Left kidney (tissue), 2 donors: ENCODE measurements around the gene SEMA5B. TPM values are rescaled to one million over a fixed set of nuclear protein-coding genes. Genes with fewer than 3 reads are reported as not detected.
A peak's percentile ranks its signal among the peaks of the same experiment; 100 is the strongest.

Experiments
- DNase-seq: peaks from one replicate; pipeline ENCODE4 v3.0.0-alpha.2; 2013
- polyA plus RNA-seq: library from polyadenylated mRNA; unstranded; fragments of 120-200 nt; gene quantifications from one replicate; pipeline ENCODE4 v1.2.1, GENCODE V29; 2013; ENCODE audit not compliant: insufficient read length

The SEMA5B gene
- polyA plus RNA-seq, 1 donor, result 28.1 TPM

GRCh38 chr3:122946185-122946584 is 81.4 kb downstream of the SEMA5B start:
- no peak for DNase-seq

DNA sequence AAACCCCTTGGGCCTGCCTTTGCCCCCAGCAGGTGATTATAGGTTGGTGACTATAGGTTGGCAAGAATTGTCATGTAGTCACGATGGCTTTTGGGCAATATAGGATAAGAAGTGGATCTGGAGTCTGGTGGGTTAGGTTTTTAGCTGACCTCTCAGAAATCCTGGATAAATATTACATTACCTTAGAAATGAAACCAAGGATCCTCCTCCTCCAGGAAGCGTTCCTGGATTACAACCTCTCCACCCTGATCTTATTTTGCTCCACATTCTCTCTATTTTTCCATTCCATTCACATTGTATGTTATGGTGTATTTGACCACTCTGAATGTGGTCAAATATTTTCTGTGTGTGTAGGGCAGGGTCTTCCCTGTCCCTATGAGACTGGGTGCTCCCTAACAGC is 82.3 kb downstream of the SEMA5B start:
- no peak for DNase-seq

GRCh38 chr3:122944671-122945161 is 82.8 kb downstream of the SEMA5B start:
- no peak for DNase-seq

GRCh38 chr3:122943828-122944190 is 83.8 kb downstream of the SEMA5B start:
- DNase-seq, result no peak

GRCh38 chr3:122942937-122943827 is 84.4 kb downstream of the SEMA5B start:
- peak; percentile 71 for DNase-seq

- DNase-seq, result no peak
Observed at GRCh38 chr3:122942239-122942638, 85.3 kb downstream of the SEMA5B start.

GRCh38 chr3:122941228-122942206 is 86.0 kb downstream of the SEMA5B start:
- no peak for DNase-seq

DNA sequence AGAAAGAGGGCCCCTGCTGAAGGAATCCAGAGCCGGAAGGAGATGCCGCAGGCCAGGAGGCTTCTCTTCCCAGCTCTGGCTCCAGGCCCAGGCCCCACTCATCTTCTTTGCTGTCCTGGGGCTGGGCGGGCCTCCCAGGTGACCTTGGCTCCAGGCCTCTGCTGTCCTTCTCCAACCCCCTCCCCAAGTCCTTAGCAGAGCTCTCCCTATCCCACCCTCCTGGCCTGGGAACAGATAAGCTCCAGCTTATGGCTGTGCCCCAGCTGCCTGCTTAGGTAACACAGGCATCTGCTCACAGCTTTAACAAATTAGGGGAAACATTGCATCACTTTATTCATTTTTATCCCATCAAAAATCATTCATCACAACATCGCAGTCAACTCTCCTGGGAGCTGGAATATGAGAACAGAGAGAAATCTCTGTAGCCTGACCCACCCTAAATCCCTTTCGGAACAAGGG is 86.9 kb downstream of the SEMA5B start:
- no peak for DNase-seq

DNA sequence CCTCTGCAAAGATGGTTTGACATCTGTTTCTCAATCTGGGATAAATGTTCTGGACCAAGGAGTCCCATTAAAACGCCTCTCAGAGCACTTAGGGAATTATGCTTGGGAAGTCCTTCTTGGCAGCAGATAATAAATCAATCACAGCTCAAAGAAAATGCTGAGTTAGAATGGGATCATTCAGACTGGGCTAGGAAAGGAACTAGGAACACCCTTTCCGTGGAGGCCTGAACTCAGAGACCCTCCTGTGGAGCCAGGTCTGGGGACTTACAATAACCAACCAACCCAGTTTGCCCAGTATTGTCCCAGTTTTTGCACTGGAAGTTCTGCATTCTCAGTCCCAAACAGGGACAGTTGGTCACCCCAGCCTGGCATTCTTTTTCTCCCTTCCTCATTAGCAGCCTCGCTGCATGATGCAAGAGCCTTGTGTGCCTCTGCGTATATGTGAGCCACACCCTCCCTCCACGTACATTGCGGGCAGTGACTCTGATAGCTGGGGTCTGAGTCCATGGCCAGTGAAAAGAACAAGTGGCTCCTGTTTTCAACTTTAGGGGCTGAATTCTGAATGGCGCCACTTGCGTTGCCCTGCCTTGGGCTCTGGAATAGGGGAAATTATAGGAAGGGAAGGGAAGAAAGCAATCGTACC is 88.7 kb downstream of the SEMA5B start:
- no peak for DNase-seq

- no peak for DNase-seq
Observed at GRCh38 chr3:122937745-122938144, 89.8 kb downstream of the SEMA5B start.

GRCh38 chr3:122936986-122937385 is 90.6 kb downstream of the SEMA5B start:
- DNase-seq, result no peak

DNA sequence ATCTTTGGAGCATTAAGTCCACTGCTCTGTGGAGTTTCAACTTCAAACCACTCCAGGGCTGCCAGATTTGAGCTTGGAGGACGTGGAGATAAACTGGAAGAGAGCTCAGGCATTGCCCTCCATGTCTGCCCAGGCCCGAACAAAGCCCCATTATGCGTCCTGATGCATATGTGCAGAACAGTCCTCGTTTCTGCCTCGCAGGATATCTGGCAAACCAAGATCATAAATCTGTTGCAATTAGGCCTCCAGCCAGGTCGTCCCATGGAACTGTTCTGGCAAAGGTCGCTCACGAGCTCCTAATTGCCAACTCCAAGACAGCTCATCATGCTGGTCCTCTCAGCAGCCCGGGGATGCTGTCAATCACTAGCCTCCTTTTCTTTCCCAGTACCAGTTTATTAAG is 91.2 kb downstream of the SEMA5B start:
- no peak for DNase-seq

GRCh38 chr3:122934251-122934650 is 93.3 kb downstream of the SEMA5B start:
- no peak for DNase-seq

GRCh38 chr3:122932251-122932967 is 95.2 kb downstream of the SEMA5B start:
- DNase-seq, result no peak

DNA sequence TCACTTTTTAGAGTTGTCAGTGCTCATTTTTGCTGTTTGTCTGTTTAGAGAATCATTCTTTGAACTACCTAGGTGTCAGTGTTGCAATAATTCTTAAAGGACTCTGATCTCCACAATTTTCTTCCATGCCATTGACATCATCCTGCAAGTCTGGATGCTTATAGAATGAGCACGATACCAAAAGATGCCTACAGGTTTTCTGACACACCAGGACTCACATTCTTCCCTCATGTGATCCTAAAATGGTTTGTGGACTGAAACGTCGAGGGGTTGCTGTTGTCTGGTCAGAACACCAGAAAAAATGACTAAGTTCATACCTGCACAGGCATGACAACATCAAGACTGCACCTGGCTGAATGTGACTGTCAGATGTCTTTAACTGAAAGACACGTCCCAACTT is 95.9 kb downstream of the SEMA5B start:
- DNase-seq, result no peak

DNA sequence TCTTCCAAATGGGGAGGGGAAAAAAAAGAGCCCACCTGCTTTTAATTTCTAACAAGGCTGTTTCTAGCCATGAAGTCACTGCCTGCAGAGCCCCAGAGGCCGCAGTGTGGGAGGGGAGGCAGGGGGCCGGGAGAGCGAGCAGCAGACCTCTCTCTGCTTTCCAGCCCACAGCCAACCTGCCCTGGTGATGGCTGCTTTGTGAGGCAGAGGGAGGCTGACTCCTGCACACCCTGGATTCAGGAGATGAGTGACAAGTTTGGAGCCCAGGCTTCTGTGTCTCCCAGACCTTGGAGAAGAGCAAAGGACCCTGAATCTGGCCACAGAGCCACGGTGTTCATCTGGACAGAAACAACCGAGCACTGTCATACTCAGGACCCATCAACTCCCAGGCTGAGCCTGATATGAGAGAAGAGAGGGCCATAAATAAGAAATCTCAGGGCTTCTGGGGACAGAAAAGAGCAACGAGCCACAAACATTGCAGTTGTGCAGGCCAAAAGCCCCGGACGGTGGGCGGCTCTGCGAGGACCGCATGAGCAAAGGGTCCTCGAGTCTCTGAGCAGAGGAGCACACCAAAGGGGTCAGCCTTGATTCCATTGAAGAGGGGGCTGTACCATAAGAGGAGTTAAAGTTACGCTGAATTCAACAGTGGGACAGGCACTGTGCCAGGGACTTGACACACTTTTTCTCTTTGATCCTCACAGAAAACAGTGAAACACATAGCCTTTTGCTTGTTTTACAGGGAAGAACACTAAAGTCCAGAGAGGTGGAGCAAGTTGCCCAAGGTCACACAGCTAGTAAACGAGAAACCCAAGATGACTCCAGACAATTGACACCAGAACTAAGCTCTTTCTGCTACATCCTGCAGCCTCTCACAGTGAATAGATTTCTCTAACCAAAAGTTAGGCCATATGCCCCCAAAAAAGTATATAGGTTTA is 97.2 kb downstream of the SEMA5B start:
- DNase-seq, result no peak

DNA sequence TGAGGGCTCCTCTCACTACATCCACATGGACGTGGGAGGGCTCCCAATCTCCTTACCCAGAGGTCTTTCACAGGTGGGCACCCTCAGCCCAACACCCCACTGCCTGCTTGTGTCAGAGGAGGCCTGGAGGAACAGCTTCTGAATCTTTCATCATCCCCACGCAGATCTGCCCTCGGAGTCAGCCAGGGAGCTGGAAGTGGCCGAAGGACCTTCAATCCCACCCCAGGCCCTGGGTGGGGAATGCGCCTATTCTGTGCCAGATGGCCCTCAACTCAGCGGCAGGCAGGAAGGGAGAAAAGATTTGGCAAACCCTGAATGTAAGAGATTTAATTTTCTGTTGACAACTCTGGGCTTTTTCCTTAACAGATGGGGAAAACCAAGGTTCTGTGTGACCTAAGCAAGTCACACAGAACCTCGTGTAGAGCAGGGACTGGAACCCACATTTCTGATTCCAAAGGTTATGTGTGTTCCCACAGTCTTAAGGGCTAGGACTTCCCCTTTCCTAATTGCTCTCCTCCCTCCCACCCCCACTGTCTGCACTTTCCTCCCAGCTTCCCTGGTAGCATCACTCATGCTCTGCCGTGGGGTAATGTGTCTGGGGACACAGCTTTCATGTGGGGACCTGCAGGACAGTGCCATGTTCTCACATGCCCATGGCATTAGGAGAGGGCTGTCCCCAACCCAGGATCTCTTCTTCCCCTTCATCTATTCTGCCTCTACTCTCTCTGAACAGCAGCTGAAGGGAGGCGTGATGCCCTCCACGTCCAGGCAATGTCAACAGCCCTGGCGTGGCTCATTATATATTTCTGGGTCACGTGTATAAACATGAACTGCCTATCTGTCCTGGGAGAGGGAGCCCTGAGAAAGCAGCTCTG is 98.1 kb downstream of the SEMA5B start:
- no peak for DNase-seq

DNA sequence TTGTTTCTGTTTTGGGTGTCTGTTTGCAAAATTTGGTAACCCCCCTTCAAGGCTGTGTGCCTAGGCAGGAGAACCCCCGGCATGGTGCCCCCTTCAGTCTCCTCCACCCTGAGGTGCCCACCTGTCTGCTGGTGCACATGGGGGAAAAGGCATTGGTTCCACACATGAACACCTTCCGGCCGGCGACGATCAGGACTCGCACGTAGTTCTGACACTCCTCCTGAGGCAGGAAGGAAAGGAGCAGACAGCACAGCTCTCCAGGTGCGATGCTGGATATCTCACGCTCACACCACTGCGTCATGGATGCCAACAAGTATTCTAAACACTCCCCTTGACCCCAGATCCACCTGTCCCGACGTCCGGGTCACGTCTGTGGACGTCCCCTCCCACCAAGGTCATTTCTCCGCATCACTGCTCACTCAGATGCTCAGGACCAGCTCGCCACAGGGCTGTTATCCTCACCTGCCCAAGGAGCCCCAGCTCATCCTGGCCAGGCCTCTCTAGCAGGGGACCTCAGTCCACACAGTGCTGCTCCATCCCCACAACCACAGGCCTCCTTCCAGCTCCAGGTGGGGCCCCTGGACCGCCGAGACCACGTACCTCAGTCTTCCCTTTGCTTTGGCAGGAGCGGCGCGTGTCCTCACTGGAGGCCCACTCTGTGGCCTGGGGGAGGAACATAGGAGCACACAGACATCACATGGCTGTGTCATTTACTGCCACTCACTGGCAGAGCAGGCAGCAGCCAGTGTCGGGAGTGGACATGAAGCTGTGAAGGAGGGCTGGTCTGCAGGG is 99.0 kb downstream of the SEMA5B start:
- DNase-seq, result no peak
